Suprapubic skin (tissue), 3 donors: ENCODE data around the gene JPH2.

ENCODE experiments used
- POLR2AphosphoS5 ChIP-seq, 3 donors: sonication (generic); formaldehyde crosslinking; IDR thresholded peaks; one replicate each; pipeline ENCODE4 v1.6.1; 2017; ENCODE audit warnings: antibody characterized with exemption in 3 of 3
- TF ChIP-seq, protein P1 (sequence below), 2 donors: fragments of 200-600 bp in 1 of 2; fragments of 450-650 bp in 1 of 2; sonication (generic) in 1 of 2; IDR thresholded peaks; one replicate each; pipeline ENCODE4 v1.5.1; 2016 to 2019; ENCODE audit warnings: antibody characterized with exemption in 2 of 2, mild to moderate bottlenecking in 1 of 2, moderate library complexity in 1 of 2

DNA sequence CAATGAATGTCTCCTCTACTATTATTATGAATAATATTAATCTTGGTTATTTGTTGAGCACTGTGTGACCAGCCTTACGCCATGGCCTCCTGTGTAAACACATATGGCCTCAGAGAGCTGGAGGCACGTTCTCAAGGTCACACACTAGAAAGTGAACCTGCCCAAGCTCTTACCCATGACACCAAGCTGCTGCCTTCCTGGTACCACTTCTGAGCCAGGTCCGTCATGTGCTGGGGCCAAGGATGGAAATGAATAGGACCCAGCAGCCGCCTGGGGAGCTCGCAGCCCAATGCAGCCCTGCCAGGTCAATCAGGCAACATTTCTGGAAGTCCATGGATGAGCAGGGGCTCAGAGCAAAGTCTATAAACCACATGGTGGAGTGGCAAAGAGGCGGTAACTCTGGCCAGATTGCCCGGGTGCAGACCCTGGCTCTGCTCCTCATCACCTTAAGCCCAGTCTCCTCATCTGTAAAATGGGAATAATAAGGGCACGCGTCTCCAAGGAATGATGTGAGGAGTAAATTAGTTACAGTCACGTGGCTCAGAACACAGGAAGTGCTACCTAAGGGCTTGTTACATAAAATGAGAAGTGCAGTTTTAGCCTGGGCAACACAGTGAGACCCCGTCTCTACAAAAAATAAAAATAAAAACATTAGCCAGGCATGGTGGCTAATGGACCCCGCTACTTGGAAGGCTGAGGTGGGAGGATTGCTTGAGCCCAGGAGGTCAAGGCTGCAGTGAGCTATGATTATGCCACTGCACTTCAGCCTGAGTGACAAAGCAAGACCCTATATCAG lies 61.5 kb downstream of the JPH2 start:
- TF ChIP-seq, protein P1, sequence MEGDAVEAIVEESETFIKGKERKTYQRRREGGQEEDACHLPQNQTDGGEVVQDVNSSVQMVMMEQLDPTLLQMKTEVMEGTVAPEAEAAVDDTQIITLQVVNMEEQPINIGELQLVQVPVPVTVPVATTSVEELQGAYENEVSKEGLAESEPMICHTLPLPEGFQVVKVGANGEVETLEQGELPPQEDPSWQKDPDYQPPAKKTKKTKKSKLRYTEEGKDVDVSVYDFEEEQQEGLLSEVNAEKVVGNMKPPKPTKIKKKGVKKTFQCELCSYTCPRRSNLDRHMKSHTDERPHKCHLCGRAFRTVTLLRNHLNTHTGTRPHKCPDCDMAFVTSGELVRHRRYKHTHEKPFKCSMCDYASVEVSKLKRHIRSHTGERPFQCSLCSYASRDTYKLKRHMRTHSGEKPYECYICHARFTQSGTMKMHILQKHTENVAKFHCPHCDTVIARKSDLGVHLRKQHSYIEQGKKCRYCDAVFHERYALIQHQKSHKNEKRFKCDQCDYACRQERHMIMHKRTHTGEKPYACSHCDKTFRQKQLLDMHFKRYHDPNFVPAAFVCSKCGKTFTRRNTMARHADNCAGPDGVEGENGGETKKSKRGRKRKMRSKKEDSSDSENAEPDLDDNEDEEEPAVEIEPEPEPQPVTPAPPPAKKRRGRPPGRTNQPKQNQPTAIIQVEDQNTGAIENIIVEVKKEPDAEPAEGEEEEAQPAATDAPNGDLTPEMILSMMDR (IDR thresholded peaks at IDR 0.05), result no peak
- TF ChIP-seq POLR2AphosphoS5 (IDR thresholded peaks at IDR 0.05), result no peak
